GM20000 (cell line): ENCODE results near the gene TEX26.

Source experiments
- DNase-seq: peaks from one replicate; pipeline ENCODE4 v3.0.0; 2012; ENCODE audit warnings: low spot score
- TF ChIP-seq, protein P1 (sequence below): IDR thresholded peaks from 2 replicates; pipeline ENCODE4 v1.5.1; 2012; ENCODE audit warnings: mild to moderate bottlenecking, control low read depth; ENCODE audit errors: extremely low read depth, missing control alignments

TEX26 gene

GRCh38 chr13:30933354-30933670, 856 bp downstream of the TEX26 start:
- TF ChIP-seq, protein P1, sequence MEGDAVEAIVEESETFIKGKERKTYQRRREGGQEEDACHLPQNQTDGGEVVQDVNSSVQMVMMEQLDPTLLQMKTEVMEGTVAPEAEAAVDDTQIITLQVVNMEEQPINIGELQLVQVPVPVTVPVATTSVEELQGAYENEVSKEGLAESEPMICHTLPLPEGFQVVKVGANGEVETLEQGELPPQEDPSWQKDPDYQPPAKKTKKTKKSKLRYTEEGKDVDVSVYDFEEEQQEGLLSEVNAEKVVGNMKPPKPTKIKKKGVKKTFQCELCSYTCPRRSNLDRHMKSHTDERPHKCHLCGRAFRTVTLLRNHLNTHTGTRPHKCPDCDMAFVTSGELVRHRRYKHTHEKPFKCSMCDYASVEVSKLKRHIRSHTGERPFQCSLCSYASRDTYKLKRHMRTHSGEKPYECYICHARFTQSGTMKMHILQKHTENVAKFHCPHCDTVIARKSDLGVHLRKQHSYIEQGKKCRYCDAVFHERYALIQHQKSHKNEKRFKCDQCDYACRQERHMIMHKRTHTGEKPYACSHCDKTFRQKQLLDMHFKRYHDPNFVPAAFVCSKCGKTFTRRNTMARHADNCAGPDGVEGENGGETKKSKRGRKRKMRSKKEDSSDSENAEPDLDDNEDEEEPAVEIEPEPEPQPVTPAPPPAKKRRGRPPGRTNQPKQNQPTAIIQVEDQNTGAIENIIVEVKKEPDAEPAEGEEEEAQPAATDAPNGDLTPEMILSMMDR: no peak
- DNase-seq: no peak

- no peak for DNase-seq
- TF ChIP-seq, protein P1: no peak
These were observed 1.9 kb downstream of the TEX26 start for GRCh38 chr13:30934381-30934780.

- no peak for DNase-seq
- TF ChIP-seq, protein P1: no peak
These were observed 2.3 kb downstream of the TEX26 start for GRCh38 chr13:30934803-30935202.

DNA sequence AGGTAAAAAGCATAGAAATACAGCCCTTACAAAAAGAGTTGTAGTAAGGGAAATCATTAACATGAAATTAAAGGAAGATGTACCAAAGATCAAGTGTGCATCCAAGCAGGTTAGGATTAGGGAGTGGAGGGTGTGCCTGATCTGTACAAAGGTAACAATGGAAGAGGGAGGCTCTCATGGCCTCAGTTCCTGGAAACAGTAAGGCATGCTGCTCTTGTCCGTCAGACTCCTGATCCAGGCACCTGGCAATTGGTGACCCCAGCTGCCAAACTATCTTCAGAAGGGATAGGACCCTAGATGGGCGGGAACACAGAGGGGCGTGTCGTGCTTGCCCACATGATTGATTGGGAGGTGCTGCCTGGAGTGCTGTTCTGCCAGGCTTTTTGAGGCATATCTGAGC, 4.5 kb downstream of the TEX26 start:
- TF ChIP-seq, protein P1: no peak
- no peak for DNase-seq

DNA sequence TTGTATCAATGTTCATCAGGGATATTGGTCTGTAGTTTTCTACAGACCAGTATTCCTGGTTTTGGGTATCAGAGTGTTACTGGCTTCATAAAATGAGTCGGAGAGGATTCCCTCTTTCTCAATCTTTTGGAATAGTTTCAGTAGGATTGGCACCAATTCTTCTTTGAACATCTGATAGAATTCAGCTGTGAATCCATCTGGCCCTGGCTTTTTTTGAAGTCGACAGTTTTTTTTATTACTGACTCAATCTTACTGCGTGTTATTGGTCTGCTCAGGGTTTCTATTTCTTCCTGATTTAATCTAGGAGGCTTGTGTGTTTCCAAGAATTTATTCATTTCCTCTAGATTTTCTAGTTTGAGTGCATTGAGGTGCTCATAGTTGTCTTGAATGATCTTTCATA, 11.4 kb downstream of the TEX26 start:
- TF ChIP-seq, protein P1: no peak
- no peak for DNase-seq

DNA sequence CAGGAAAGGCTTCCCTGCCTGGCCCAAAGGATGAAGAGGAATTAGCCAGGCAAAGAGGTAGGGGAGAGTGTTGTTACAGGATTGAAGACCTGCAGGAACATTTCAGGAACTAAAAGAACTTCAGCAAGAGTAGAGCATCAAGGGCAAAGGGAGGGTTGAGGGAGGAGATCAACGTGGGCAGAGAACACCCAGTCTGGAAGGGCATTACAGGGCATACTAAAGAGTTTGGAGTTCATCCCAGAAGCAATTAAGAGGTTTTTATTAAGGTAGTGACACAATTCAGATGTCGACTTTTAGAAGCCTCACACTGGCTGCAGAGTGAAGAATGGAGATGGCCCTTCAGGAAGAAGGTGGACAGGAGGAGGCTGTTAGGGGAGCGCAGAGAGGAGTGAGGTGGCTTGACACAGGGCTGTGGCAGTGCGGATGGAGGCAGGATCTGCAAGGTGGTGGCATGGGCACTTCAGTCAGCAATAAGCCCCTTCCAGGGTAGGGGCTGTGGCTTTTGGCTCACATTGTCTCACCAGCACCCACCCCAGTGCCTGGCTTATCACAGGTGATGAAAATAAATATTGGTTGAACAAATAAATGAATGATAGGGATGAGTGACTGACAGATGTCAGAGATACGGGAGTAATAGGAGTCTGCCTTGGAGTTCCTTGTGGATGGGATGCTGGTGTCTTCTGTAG, 24.9 kb downstream of the TEX26 start:
- DNase-seq: no peak
- TF ChIP-seq, protein P1: no peak

DNA sequence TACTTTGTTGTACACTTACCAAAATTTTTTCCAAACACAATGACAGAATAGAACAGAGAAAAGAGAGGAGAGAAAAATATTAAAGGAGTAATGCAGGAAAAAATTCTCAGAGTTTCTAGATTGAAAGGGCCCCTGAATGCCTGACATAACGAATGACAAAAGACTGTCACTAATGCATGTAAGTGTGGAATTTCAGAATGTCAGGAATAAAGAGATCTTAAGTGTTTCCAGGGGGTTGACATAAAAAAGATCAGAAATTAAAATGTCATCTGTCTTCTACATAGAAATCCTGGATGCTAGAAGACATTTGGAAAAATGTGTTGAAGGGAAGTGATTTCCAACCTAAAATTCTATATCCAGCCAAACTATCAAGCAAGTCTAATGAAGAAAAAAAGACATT, 27.2 kb downstream of the TEX26 start:
- TF ChIP-seq, protein P1: no peak
- DNase-seq: no peak
